ENCODE results near the gene SKA2. TPM values are rescaled to one million over a fixed set of nuclear protein-coding genes. Genes with fewer than 3 reads are reported as not detected.

SKA2 gene
- total RNA-seq, 4 donors from 2014 or later: 11.7 to 57.5 (median 39.7) TPM

- H3K4me1 ChIP-seq: peaks cover 0 to 39% (median 14%) of the 10 kb centered on the region in 4 donors
- peak; percentile 32 to 42 for DNase-seq (ENCODE audit: low spot score in 2 of 2)
- no peaks in the 10 kb centered on the region for H3K9me3 ChIP-seq
- peaks cover 0 to 4% (median 0%) of the 10 kb centered on the region in 3 donors for H3K36me3 ChIP-seq
- WGBS, 2 donors: 0% methylated on average over 13 to 15 of the region's 18 CpGs
- H3K27me3 ChIP-seq: no peaks in the 10 kb centered on the region
- H3K4me3 ChIP-seq: peak overlapping the region; percentile 81 to 97 (median 93)
- H3K27ac ChIP-seq: peak overlapping the region; percentile 85 to 94 (median 91)
- TF ChIP-seq POLR2A (IDR thresholded peaks at IDR 0.05): no peak
- no peak for TF ChIP-seq EP300 (IDR thresholded peaks at IDR 0.05)
- no peak for TF ChIP-seq CTCF (IDR thresholded peaks at IDR 0.05)
Measured at GRCh38 chr17:59105852-59106462, 49.0 kb downstream of the SKA2 start.

GRCh38 chr17:59101178-59101577 lies 53.8 kb downstream of the SKA2 start:
- TF ChIP-seq CTCF (IDR thresholded peaks at IDR 0.05) (no peak), EP300 (IDR thresholded peaks at IDR 0.05) (no peak), POLR2A (IDR thresholded peaks at IDR 0.05) (no peak)
- H3K9me3 ChIP-seq: peaks cover 0 to 5% (median 0%) of the 10 kb centered on the region in 4 donors
- no peak for DNase-seq (ENCODE audit: low spot score in 2 of 2)
- H3K4me1 ChIP-seq: peaks cover 0 to 23% (median 12%) of the 10 kb centered on the region in 4 donors
- peaks cover 0 to 18% (median 0%) of the 10 kb centered on the region in 3 donors for H3K36me3 ChIP-seq
- no peaks in the 10 kb centered on the region for H3K27me3 ChIP-seq
- WGBS, 2 donors: 53 to 100% methylated on average over 1 of the region's 1 CpG
- H3K4me3 ChIP-seq: no peak overlapping the region
- H3K27ac ChIP-seq: no peak overlapping the region

GRCh38 chr17:59097876-59098275 lies 57.1 kb downstream of the SKA2 start:
- DNase-seq (ENCODE audit: low spot score in 2 of 2): no peak

GRCh38 chr17:59094861-59095530 lies 60.0 kb downstream of the SKA2 start:
- 69 to 72% methylated on average over 6 of the region's 6 CpGs for WGBS, 2 donors
- peak overlapping the region in 1 of 4 donors; percentile 0 for H3K27ac ChIP-seq
- TF ChIP-seq EP300 (IDR thresholded peaks at IDR 0.05) (no peak), POLR2A (IDR thresholded peaks at IDR 0.05) (no peak)
- peaks cover 0 to 5% (median 0%) of the 10 kb centered on the region in 4 donors for H3K9me3 ChIP-seq
- peaks cover 0 to 7% (median 0%) of the 10 kb centered on the region in 3 donors for H3K36me3 ChIP-seq
- DNase-seq (ENCODE audit: low spot score in 2 of 2): no peak
- H3K4me1 ChIP-seq: peaks cover 0 to 19% (median 10%) of the 10 kb centered on the region in 4 donors
- H3K27me3 ChIP-seq: no peaks in the 10 kb centered on the region
- no peak overlapping the region for H3K4me3 ChIP-seq

More at GRCh38 chr17:59097876-59098275, 57.1 kb downstream of the SKA2 start:
- TF ChIP-seq EP300 (IDR thresholded peaks at IDR 0.05): no peak
- TF ChIP-seq POLR2A (IDR thresholded peaks at IDR 0.05): no peak
- no peak for TF ChIP-seq CTCF (IDR thresholded peaks at IDR 0.05)
- Histone ChIP-seq H3K4me1 (peaks cover 0 to 19% (median 10%) of the 10 kb centered on the region in 4 donors), H3K4me3 (no peak overlapping the region), H3K9me3 (peaks cover 0 to 5% (median 0%) of the 10 kb centered on the region in 4 donors), H3K36me3 (peaks cover 0 to 16% (median 0%) of the 10 kb centered on the region in 3 donors), H3K27me3 (no peaks in the 10 kb centered on the region), H3K27ac (no peak overlapping the region)

- Histone ChIP-seq H3K36me3 (peaks cover 0 to 14% (median 9%) of the 10 kb centered on the region in 3 donors), H3K4me3 (no peak overlapping the region), H3K27ac (peak overlapping the region in 2 of 4 donors; percentile 48 to 72), H3K4me1 (peaks cover 0 to 19% (median 10%) of the 10 kb centered on the region in 4 donors), H3K9me3 (peaks cover 0 to 5% (median 0%) of the 10 kb centered on the region in 4 donors), H3K27me3 (no peaks in the 10 kb centered on the region)
- DNase-seq (ENCODE audit: low spot score in 2 of 2): peak in 1 of 2 donors; percentile 14
- 21 to 24% methylated on average over 8 of the region's 8 CpGs for WGBS, 2 donors
- TF ChIP-seq EP300 (IDR thresholded peaks at IDR 0.05) (peak in 1 of 2 donors; percentile 40), POLR2A (IDR thresholded peaks at IDR 0.05) (no peak)
Measured at GRCh38 chr17:59093702-59094231, 61.2 kb downstream of the SKA2 start.

Data from tibial nerve (tissue), 4 donors.